ENCODE data around the gene PPP2R5C. TPM values are rescaled to one million over a fixed set of nuclear protein-coding genes. Genes with fewer than 3 reads are reported as not detected.
"Not testable (repeated sequence)": the region's sequence is repeated elsewhere in the genome, so short reads cannot be mapped to it uniquely, and the experiment has no call there.

PPP2R5C gene
- total RNA-seq, 2 donors from 2014 or later, result 126 to 142 TPM

- intact Hi-C loops (cut with DNase I), result no loop called here
- ATAC-seq, result no peak
Observed at GRCh38 chr14:101738703-101739320, 22.7 kb upstream of the PPP2R5C start.

GRCh38 chr14:101739446-101740141 is 21.9 kb upstream of the PPP2R5C start:
- intact Hi-C loops (cut with DNase I), result no loop called here
- no peak for ATAC-seq
- DNase-seq, result no peak

More at GRCh38 chr14:101738703-101739320, 22.7 kb upstream of the PPP2R5C start:
- DNase-seq, result no peak

- ATAC-seq, result no peak
- intact Hi-C loops (cut with DNase I), result no loop called here
Observed at GRCh38 chr14:101740981-101741380, 20.5 kb upstream of the PPP2R5C start.

GRCh38 chr14:101743701-101744100 is 17.8 kb upstream of the PPP2R5C start:
- ATAC-seq (no peak), DNase-seq (no peak)
- intact Hi-C loops (cut with DNase I), result no loop called here

More at GRCh38 chr14:101740981-101741380, 20.5 kb upstream of the PPP2R5C start:
- no peak for DNase-seq

- intact Hi-C loops (cut with DNase I); ATAC-seq; DNase-seq: not testable (repeated sequence)
Observed at GRCh38 chr14:101744382-101744781, 17.1 kb upstream of the PPP2R5C start.

- DNase-seq; ATAC-seq; intact Hi-C loops (cut with DNase I): not testable (repeated sequence)
Observed at GRCh38 chr14:101749756-101750155, 11.8 kb upstream of the PPP2R5C start.

- intact Hi-C loops (cut with DNase I), result loop anchor here in 1 of 2 donors (5.0 kb wide), 1 partner anchor 38 kb away; no protein-coding TSS in a partner anchor
- DNase-seq, result no peak
- ATAC-seq, result no peak
Observed at GRCh38 chr14:101754893-101755292, 6.6 kb upstream of the PPP2R5C start.

- intact Hi-C loops (cut with DNase I), result loop anchor here in 1 of 2 donors (5.0 kb wide), 1 partner anchor 38 kb away; no protein-coding TSS in a partner anchor
- ATAC-seq (no peak), DNase-seq (no peak)
Observed at GRCh38 chr14:101755591-101756324, 5.8 kb upstream of the PPP2R5C start.

GRCh38 chr14:101757064-101757838 is 4.3 kb upstream of the PPP2R5C start:
- no peak for DNase-seq
- ATAC-seq, result no peak
- intact Hi-C loops (cut with DNase I), result loop anchor here in 1 of 2 donors (5.0 kb wide), 1 partner anchor 40 kb away; no protein-coding TSS in a partner anchor

- intact Hi-C loops (cut with DNase I), result loop anchor here in 1 of 2 donors (5.0 kb wide), 1 partner anchor 41 kb away; no protein-coding TSS in a partner anchor
- DNase-seq (no peak), ATAC-seq (no peak)
Observed at GRCh38 chr14:101757839-101758211, 3.7 kb upstream of the PPP2R5C start.

GRCh38 chr14:101758913-101759593 is 2.5 kb upstream of the PPP2R5C start:
- DNase-seq, result no peak
- intact Hi-C loops (cut with DNase I), result loop anchor here in 1 of 2 donors (5.0 kb wide), 1 partner anchor 42 kb away; no protein-coding TSS in a partner anchor
- ATAC-seq, result no peak

GRCh38 chr14:101760138-101761011 is 1.1 kb upstream of the PPP2R5C start:
- intact Hi-C loops (cut with DNase I), result loop anchor here (10.0 kb wide), 1 partner anchor 204 kb away; the partner anchor contains the start of gene DYNC1H1 (in 2 of the 2)
- peak; percentile 97 for DNase-seq
- peak; percentile 88 to 94 for ATAC-seq

GRCh38 chr14:101761881-101762529 is 496 bp downstream of the PPP2R5C start:
- intact Hi-C loops (cut with DNase I), result loop anchor here (10.0 kb wide), 1 partner anchor 203 kb away; the partner anchor contains the start of gene DYNC1H1 (in 2 of the 2)
- ATAC-seq (no peak), DNase-seq (peak; percentile 59)

- intact Hi-C loops (cut with DNase I), result loop anchor here (10.0 kb wide), 1 partner anchor 202 kb away; the partner anchor contains the start of gene DYNC1H1 (in 2 of the 2)
- ATAC-seq (no peak), DNase-seq (no peak)
Observed at GRCh38 chr14:101762530-101763101, 1.1 kb downstream of the PPP2R5C start.

GRCh38 chr14:101763941-101764709 is 2.6 kb downstream of the PPP2R5C start:
- DNase-seq (no peak), ATAC-seq (no peak)
- intact Hi-C loops (cut with DNase I), result loop anchor here (10.0 kb wide), 1 partner anchor 201 kb away; the partner anchor contains the start of gene DYNC1H1 (in 2 of the 2)
